SK-N-MC (cell line): ENCODE measurements around the gene TXNRD2.

Experiments used
- EZH2 ChIP-seq: fragments of 200-600 bp; sonication (generic); IDR thresholded peaks from one replicate; pipeline ENCODE4 v1.6.1; 2017; ENCODE audit warnings: antibody characterized with exemption
- POLR2AphosphoS5 ChIP-seq: IDR thresholded peaks from 2 replicates; pipeline ENCODE4 v1.6.1; 2012; ENCODE audit warnings: mild to moderate bottlenecking, low read depth, low read length, borderline replicate concordance

DNA sequence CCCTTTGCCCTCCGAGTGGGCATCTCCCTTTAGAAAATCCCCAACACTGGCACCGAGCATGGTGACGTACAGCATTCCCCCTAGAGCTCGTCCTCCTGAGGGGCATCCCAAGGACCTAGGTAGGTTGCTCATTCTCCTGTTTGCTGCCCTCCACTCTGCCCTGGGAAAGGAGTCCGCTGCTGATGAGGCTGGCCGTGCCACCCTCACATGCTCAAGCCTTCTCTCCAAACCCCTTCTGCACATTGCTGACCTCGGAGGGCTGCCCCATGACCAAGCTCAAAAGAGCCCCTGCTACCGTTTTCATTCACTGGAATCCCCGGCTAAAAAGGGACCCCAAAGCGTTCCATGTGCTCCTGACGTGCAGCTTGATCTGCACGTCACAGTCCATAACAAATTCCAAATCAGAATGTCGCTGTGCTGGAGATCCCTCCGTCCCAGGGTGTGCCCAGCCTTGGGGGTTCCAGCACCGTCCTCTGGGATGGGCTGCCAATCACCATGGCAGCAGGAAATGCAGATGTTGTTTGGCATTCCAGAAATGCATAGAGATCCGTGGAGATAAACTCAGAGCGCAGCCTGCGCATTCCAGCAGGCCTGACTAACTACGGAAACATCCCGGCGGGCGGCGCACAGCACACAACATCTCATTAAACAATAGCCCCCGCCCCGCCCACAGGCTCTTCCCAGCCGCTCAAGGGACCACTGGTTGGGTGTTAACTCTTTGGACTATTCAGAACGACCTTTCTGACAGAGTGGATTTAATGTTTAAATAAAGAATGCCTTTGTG is 60.6 kb downstream of the TXNRD2 start:
- TF ChIP-seq EZH2 (no peak), POLR2AphosphoS5 (no peak)
